ENCODE data around the gene SYP. TPM values are rescaled to one million over a fixed set of nuclear protein-coding genes. Genes with fewer than 3 reads are reported as not detected.

Gene SYP
- total and polyA plus RNA-seq, 7 donors, result 1.2 to 20.2 (median 8.0) TPM

GRCh38 chrX:49190821-49191573 is 9.0 kb downstream of the SYP start:
- peaks cover 0 to 13% (median 2%) of the 10 kb centered on the region in 4 donors for H3K4me1 ChIP-seq
- no peaks in the 10 kb centered on the region for H3K36me3 ChIP-seq
- H3K9me3 ChIP-seq, result no peaks in the 10 kb centered on the region
- TF ChIP-seq POLR2AphosphoS5 (IDR thresholded peaks at IDR 0.05), result peak; percentile 73 to 94 (median 88)
- TF ChIP-seq POLR2A (IDR thresholded peaks at IDR 0.05), result peak; percentile 44 to 67
- TF ChIP-seq, protein P1, sequence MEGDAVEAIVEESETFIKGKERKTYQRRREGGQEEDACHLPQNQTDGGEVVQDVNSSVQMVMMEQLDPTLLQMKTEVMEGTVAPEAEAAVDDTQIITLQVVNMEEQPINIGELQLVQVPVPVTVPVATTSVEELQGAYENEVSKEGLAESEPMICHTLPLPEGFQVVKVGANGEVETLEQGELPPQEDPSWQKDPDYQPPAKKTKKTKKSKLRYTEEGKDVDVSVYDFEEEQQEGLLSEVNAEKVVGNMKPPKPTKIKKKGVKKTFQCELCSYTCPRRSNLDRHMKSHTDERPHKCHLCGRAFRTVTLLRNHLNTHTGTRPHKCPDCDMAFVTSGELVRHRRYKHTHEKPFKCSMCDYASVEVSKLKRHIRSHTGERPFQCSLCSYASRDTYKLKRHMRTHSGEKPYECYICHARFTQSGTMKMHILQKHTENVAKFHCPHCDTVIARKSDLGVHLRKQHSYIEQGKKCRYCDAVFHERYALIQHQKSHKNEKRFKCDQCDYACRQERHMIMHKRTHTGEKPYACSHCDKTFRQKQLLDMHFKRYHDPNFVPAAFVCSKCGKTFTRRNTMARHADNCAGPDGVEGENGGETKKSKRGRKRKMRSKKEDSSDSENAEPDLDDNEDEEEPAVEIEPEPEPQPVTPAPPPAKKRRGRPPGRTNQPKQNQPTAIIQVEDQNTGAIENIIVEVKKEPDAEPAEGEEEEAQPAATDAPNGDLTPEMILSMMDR (IDR thresholded peaks at IDR 0.05), result no peak
- 0% methylated on average over 32 of the region's 32 CpGs for WGBS, 2 donors
- H3K27me3 ChIP-seq, result no peaks in the 10 kb centered on the region
- peak overlapping the region; percentile 85 to 94 (median 88) for H3K27ac ChIP-seq
- peak; percentile 97 for DNase-seq
- H3K4me3 ChIP-seq, result peak overlapping the region; percentile 48 to 71 (median 60)
- intact Hi-C loops (cut with DNase I), result no loop called here

- WGBS, 2 donors, result 41 to 75% methylated on average over 6 of the region's 6 CpGs
- Histone ChIP-seq H3K36me3 (no peaks in the 10 kb centered on the region), H3K4me1 (peaks cover 0 to 22% (median 9%) of the 10 kb centered on the region in 4 donors), H3K27me3 (no peaks in the 10 kb centered on the region), H3K9me3 (no peaks in the 10 kb centered on the region), H3K4me3 (no peak overlapping the region), H3K27ac (peak overlapping the region; percentile 79 to 86 (median 84))
- TF ChIP-seq POLR2AphosphoS5 (IDR thresholded peaks at IDR 0.05) (no peak), EP300 (IDR thresholded peaks at IDR 0.05) (no peak), POLR2A (IDR thresholded peaks at IDR 0.05) (no peak)
- TF ChIP-seq, protein P1 (IDR thresholded peaks at IDR 0.05), result no peak
- intact Hi-C loops (cut with DNase I), result no loop called here
- no peak for DNase-seq
Measured at GRCh38 chrX:49189606-49190005, 10.4 kb downstream of the SYP start.

GRCh38 chrX:49188468-49189076 is 11.4 kb downstream of the SYP start:
- intact Hi-C loops (cut with DNase I), result no loop called here
- peaks cover 0 to 28% (median 15%) of the 10 kb centered on the region in 4 donors for H3K4me1 ChIP-seq
- no peak for TF ChIP-seq POLR2AphosphoS5 (IDR thresholded peaks at IDR 0.05)
- TF ChIP-seq POLR2A (IDR thresholded peaks at IDR 0.05), result no peak
- TF ChIP-seq EP300 (IDR thresholded peaks at IDR 0.05), result no peak
- TF ChIP-seq, protein P1 (IDR thresholded peaks at IDR 0.05), result no peak
- H3K9me3 ChIP-seq, result no peaks in the 10 kb centered on the region
- WGBS, 2 donors, result 62 to 81% methylated on average over 8 of the region's 8 CpGs
- no peak overlapping the region for H3K4me3 ChIP-seq
- no peak for DNase-seq
- no peaks in the 10 kb centered on the region for H3K27me3 ChIP-seq
- H3K27ac ChIP-seq, result peak overlapping the region in 1 of 4 donors; percentile 32
- no peaks in the 10 kb centered on the region for H3K36me3 ChIP-seq

- DNase-seq, result no peak
- Histone ChIP-seq H3K4me3 (no peak overlapping the region), H3K27me3 (no peaks in the 10 kb centered on the region), H3K4me1 (peaks cover 0 to 29% (median 16%) of the 10 kb centered on the region in 4 donors), H3K9me3 (no peaks in the 10 kb centered on the region), H3K27ac (peak overlapping the region; percentile 80 to 88 (median 83)), H3K36me3 (peaks cover 0 to 5% (median 0%) of the 10 kb centered on the region in 4 donors)
- TF ChIP-seq, protein P1 (IDR thresholded peaks at IDR 0.05), result no peak
- TF ChIP-seq POLR2A (IDR thresholded peaks at IDR 0.05) (no peak), POLR2AphosphoS5 (IDR thresholded peaks at IDR 0.05) (no peak), EP300 (IDR thresholded peaks at IDR 0.05) (no peak)
- WGBS, 2 donors, result 86 to 87% methylated on average over 10 of the region's 10 CpGs
- intact Hi-C loops (cut with DNase I), result no loop called here
Measured at GRCh38 chrX:49187526-49187925, 12.5 kb downstream of the SYP start.

Data from sigmoid colon (tissue), 7 donors.